GM12873 (cell line): Measurements from ENCODE around the gene VPS41.

ENCODE experiments used
- TF ChIP-seq, protein P1 (sequence below): IDR thresholded peaks from 2 replicates; pipeline ENCODE4 v1.5.1; 2012; ENCODE audit warnings: low read depth, mild to moderate bottlenecking, moderate library complexity, low read length, control low read depth; ENCODE audit not compliant: insufficient read depth; ENCODE audit errors: missing control alignments

Gene VPS41

DNA sequence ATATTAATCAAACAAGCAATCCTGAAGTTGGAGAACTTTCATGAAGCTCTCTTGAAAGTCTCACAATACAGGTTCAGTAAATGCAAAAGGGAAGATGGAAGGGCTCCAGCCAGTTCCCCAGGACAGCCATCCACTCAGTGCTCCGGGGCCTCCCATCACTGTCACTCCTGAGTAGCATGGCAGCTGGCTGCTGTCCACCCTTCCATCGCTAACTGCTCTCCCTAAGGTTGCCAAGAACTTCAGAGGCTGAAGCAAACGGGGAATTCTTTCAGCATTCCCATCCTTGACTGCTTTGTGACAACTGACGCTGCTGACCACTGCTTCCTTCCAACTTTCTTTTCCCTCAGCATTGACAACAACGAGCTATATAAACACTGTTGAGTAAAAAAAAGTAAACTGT lies 69.1 kb downstream of the VPS41 start:
- TF ChIP-seq, protein P1, sequence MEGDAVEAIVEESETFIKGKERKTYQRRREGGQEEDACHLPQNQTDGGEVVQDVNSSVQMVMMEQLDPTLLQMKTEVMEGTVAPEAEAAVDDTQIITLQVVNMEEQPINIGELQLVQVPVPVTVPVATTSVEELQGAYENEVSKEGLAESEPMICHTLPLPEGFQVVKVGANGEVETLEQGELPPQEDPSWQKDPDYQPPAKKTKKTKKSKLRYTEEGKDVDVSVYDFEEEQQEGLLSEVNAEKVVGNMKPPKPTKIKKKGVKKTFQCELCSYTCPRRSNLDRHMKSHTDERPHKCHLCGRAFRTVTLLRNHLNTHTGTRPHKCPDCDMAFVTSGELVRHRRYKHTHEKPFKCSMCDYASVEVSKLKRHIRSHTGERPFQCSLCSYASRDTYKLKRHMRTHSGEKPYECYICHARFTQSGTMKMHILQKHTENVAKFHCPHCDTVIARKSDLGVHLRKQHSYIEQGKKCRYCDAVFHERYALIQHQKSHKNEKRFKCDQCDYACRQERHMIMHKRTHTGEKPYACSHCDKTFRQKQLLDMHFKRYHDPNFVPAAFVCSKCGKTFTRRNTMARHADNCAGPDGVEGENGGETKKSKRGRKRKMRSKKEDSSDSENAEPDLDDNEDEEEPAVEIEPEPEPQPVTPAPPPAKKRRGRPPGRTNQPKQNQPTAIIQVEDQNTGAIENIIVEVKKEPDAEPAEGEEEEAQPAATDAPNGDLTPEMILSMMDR, result no peak

DNA sequence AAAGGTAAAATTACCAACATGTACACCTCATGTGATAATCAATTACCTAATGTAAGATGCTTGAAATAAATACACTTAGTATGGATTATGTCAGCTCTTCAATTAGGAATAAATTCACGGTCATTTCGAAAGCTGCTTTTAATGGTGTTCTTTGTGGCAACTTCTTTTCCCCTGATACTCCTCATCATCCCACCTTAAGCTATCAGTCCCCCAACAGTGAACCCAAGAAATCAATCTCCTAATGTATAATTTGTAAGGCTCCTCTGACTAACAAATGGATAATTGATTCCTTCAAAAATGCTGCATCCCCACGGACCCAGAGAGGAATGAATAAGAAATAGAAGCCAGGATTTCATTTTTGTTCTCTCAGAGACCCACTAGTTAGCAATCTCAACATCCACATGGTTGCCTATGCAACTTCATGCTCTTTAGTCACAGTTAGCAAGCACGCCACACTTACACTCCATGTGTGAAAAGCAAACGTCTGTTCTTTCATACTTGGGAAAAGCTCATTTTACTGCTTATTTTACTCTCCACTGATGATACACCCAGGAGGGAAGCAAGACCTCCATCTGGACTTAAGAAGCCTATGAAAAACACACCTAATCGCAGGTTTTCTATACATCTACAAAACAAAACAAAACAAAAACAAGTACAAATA lies 70.1 kb downstream of the VPS41 start:
- TF ChIP-seq, protein P1, result no peak

DNA sequence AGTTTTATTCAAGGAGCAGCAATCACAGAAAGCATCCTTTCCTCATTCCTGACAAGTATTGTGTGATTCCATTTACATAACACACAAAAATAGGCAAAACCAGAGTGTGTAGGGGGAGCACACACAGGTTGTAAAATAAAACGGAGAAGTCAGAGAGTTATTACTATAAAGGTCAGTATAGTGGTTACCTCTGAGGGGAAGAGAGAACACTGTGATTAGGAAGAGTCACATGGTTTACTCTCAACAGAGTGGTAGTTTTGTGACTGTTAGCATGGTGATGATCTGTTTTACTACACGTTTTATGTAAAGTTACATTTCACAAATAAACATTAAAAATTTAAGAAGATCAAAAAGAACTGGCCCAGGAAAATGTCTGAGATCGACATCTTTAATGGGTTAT lies 74.6 kb downstream of the VPS41 start:
- TF ChIP-seq, protein P1, result no peak

DNA sequence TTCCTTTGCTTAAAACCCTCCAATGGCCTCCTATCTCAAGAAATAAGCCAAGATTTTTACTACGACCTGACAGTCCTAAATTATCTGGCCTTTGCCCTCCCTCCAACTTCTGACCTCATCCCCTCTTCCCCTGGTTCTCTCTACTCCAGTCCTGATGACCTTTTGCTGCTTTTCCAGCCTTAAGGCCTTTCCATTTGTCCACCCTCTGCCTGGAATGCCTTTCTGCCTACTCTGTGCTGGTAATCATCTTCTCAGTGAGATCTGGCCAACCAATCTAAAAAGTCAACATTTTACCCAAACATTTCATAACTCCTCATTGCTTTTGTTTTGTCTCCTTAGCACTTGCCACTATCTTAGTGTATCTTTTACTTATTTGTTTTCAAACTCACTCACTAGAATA lies 75.7 kb downstream of the VPS41 start:
- TF ChIP-seq, protein P1, result no peak

DNA sequence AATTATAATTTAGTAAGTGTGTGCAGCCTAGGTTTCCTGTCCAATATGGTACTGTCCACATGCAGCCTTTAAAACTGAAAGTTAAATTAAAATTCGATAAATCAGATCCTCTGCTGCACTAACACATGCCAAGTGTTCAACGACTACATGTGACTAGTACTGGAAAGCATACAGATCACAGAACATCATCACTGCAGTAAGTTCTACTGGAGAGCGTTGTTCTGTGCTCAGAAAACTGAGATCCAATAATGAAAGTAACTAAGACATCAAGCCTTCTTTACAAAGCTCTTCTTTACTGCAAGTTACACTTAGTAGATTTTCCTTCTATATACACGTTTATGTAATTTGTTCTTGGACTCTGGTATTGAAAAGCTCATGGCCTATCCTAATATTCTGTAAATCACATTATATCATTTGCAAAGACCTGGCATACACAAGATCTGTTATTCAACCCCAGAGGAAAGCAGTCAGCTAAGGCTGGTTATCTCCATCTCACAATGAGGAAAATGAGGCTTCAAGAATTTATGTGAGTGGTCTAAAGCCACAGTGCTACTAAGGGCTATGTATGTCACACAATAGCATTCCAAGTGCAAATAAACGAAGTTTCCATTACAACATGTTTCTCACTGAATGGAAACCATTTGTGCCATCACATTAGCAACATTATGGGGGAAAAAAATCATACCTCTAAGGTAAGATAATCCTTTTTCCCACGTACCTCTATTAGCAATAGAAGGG lies 77.6 kb downstream of the VPS41 start:
- TF ChIP-seq, protein P1, result no peak

DNA sequence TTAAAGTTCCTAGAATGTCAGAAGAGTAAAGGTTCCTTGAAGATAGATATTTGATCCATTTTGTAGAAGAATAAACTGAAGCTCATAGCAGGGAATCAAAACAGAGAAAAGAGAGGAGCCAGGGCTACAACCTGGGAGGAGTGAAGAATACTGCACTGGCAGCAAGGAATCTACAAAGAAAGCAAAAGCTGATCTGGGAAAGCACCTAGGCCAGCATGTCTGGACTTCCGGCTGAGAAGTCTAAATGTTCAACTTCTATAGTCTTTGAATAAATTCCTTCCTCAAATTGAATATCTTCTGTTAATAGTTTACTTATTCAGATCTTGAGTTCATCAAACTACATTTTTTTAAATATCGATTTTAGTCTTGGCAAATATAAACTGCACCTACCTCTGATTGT lies 78.2 kb downstream of the VPS41 start:
- TF ChIP-seq, protein P1, result no peak

DNA sequence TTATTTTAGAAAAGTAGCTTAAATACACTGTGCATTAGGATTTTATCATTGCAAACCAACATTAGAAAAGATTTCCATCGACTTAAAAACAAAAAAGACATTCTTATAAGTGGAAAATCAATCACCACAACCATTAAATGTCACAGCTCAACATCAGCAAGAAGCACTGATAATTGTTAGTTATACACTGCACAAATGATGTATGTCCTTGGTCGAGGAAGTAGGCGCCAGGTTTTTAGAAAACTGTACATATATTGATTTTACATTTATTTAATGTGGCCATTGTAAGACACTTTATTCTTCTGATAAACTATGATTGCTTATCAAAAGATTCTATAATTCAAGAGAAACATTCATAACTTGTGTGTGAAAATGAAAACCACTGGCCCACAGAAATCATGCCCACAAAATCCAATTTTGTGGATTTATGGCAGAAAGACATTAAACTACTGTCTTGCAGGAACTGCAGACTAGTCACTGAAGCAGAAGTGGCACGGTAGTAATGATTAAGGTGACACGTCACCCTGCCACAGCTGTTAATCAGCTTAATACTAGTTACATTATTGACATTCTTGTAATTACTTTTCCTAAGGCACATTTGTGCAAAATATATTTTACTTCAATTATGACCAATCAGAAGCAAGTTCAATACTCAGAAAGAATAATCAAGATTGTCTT lies 79.4 kb downstream of the VPS41 start:
- TF ChIP-seq, protein P1, result no peak
